NCI-H2107 treated with DMSO at 0.1 percent for 48 hours (cell line): ENCODE data around the gene ARSJ.

Experiments
- DNase-seq: peaks from one replicate; lab custom pipeline; 2025; ENCODE audit not compliant: unreplicated experiment; lab: John Stamatoyannopoulos, UW

The ARSJ gene

DNA sequence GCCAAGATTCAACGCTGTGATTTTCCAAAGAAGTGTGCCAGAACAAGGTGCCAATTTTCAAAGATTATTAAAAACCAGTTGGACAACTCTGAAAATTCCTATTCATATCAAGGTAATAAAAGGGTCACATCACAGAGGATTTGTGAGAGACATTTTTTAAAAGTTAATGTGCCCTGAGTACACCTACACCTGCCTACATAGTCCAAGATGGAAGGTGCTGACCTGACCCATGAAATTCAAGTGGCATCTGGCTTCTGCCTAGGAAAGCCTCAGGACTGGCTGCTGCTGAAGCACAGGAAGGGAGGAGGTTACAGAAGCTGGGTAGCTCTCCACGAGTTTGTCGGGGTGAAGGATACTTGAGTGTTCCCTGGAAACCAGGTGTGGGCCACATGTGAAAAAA lies 11.4 kb upstream of the ARSJ start:
- no peak for DNase-seq

GRCh38 chr4:113987382-113987941 lies 8.0 kb upstream of the ARSJ start:
- no peak for DNase-seq

DNA sequence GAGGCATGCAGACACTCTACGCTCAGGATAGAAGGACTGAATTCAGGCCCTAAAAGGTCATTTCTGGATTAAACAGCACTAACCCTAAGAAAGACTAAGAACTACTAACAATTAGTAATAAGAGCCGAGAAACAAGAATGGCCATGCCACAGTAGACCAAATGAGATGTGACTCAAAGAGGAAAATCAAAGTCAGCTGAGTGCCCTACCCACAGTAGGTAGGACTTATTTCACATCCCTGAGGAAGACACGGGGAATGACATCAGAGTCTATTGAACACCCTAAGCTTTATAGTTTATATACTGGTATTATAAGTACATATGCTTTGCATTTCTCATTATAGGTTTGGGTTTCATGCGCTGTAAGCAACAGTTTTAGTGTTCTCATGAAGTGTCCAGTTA lies 2.7 kb upstream of the ARSJ start:
- DNase-seq = no peak

GRCh38 chr4:113981591-113981990 lies 2.1 kb upstream of the ARSJ start:
- no peak for DNase-seq

DNA sequence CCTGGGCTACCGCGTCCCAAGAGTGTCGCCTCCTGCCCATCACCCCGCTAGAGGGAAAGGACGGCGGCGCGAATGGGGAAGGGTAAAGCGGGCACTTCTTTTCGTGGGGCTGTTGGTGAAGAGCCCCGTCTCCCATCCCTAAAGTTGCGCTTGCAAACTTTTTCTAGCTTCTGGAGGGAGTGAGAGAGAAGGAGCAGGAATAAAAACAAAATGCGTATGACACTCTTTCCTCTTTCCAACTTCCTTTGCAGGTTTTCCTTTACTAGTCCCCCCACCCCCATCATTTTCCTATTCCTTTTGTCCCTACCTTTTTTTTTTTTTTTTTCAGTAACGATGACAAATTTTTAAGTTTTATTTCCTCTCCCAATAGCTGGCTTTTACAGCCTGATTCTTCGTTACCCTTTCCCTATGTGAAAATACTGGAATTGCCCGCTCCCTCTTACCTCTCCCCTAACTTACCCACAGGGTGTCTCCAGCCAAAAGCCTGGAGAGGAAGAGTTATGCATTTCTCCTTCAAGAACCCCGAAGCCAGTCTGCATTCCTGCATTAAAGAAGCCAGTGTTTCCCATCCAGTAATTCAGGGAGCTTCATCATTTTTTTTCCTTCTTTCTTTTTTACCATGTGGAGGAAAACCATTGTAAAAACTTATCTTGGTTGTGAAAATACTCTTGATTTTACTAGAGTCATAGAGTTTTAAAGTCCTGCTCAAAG lies 613 bp upstream of the ARSJ start:
- no peak for DNase-seq

DNA sequence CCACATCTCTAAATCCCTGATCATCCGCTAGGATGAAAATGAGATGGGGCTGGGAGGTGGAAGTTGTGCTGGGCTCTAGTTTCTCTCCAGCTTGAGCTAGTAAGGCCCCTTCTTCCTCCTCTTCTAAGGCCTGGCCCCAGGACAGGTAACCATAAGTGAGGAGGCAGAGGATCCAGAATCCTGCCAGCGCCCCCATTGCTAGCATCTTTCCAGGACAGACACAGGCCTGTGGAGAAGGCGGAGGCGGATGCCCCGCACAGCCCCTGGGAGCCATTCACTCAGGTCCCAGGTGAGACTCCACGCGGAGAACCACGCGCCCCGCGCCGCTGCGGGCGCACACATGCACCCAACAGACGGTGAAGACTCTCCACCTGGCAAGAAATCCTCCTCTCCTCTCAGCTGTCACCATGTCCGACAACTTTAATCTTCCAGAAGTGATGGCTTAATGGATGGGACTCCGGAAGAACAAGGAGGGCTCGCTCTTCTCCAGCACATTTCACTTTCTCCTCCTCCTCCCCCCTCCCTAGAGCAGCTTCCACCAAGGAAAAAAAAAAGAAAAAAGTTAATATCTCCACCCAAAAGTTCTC lies 793 bp downstream of the ARSJ start:
- DNase-seq = no peak

GRCh38 chr4:113978105-113978504 lies 1.3 kb downstream of the ARSJ start:
- no peak for DNase-seq

GRCh38 chr4:113977526-113977855 lies 2.0 kb downstream of the ARSJ start:
- DNase-seq = no peak

DNA sequence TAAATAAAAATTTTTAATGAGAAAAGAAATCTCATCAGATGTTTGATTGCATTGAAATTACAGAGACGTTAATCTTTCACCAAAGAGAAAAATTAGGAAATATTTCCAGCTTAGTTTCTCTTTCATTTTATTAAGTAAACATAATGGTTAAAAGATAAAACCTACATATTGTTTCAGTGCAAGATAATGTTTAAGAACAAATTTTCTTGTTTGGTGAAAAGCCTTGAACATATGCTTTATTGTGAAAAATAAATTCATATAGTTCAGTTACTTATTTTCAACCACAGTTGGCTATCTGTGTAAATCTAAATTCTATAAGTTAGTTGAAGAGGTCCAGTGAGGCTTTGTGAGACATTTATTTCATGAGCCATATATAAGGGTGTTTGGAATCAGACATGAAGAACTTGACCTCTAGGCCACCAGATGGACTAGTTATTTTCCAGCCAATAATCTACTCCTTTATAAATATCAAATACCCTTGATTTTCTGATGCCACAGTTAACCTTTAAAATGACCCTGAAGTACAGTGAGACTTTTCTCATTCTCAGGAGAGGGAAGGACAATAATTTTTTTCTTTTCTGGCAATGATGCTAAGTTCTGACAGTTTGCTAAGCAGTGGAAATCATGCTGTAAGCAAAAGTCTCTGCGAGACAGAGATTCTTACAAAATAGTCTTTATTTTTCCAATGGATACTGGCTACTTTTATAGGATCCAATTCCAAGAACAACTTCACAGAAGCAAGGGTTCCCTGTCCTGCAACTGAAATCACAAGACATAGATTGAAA lies 2.5 kb downstream of the ARSJ start:
- no peak for DNase-seq

DNA sequence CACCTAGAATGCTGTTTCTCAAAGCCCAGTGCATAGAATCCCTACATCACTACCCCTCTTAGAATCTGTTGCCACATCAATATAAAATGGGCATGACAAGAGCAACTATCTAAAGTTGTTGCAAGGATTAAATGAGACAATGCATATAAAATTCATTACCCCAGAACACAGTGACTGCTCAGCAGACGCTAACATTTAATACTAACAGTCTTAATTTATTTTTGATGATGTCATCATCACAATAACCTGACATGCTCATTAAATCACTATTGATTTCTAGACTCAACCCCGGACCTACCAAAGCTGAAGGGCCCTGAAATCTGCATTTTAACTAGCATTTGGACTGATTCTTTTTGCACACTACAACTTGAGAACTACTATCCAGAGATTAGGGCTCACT lies 3.9 kb downstream of the ARSJ start:
- no peak for DNase-seq

DNA sequence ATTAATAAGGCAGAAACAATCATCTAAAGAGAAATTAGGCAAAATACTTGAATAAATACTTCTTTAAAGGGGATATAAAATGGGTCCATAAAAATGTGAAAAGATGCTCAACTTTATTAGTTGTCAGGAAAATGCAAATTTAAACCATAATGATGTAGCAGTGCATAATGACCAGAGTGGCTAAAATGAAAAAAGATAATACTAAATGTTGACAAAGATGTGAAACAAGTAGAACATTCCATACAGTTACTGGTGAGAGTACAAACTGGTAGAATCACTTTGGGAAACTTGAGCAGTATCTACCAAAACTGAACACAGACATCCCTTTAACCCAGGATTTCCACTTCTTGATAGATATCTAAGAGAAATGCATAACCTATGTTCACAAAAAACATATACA lies 5.0 kb downstream of the ARSJ start:
- DNase-seq = no peak

GRCh38 chr4:113973345-113973744 lies 6.1 kb downstream of the ARSJ start:
- DNase-seq = no peak

- DNase-seq = no peak
Observed at GRCh38 chr4:113972781-113973180, 6.7 kb downstream of the ARSJ start.

GRCh38 chr4:113971706-113972360 lies 7.6 kb downstream of the ARSJ start:
- no peak for DNase-seq

- no peak for DNase-seq
Observed at GRCh38 chr4:113969709-113970334, 9.6 kb downstream of the ARSJ start.

- DNase-seq = no peak
Observed at GRCh38 chr4:113968473-113968872, 11.0 kb downstream of the ARSJ start.

- no peak for DNase-seq
Observed at GRCh38 chr4:113967687-113968086, 11.8 kb downstream of the ARSJ start.

DNA sequence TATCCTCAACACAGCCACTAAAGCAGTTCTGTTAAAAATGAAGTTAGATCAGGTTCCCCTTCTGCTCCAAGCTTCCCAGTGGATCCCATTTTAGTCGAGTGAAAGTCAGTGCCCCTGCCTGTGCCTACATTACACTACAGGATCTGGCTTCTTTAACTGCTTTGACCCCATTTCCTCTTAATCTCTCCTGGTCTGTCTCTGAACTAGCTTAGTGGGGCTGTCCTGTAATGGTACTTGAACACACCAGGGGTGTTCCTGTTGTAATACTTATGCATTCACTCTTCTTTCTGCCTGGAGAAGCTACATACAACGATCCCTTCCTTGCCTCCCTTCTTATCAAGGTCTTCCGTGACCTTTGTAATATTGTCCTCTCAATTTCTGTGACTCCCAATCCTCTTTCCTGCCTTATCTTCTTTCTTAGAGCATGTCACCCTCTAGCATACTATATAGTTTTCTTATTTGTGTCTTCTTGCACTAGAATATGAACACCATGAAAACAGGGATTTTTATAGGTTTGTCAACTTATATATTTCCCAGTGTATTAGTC lies 16.7 kb downstream of the ARSJ start:
- DNase-seq = no peak

DNA sequence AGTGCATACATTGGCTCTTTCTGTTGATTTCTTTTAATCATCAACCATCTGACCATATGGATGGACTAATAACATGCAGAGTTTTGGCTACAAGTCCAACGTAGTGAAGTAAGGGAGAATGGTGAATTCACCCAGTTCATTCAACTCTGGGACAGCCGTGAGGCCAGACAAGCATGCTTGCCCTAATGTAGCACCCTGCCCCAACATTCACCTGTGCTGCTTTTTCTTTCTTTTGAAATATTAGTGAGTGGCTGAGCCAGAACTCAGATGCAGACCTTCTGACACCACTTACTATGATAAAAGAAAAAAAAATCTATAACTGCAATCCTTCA lies 17.5 kb downstream of the ARSJ start:
- DNase-seq = no peak

- DNase-seq = no peak
Observed at GRCh38 chr4:113960684-113961321, 18.6 kb downstream of the ARSJ start.

GRCh38 chr4:113959539-113959937 lies 19.9 kb downstream of the ARSJ start:
- DNase-seq = no peak
